GM12874 (cell line): ENCODE measurements around the gene PTPRN.

ENCODE experiments used
- TF ChIP-seq, protein P1 (sequence below): IDR thresholded peaks from 2 replicates; pipeline ENCODE4 v1.5.1; 2011; ENCODE audit warnings: low read depth, mild to moderate bottlenecking, control low read depth, low read length, moderate library complexity; ENCODE audit not compliant: insufficient read depth

The PTPRN gene

DNA sequence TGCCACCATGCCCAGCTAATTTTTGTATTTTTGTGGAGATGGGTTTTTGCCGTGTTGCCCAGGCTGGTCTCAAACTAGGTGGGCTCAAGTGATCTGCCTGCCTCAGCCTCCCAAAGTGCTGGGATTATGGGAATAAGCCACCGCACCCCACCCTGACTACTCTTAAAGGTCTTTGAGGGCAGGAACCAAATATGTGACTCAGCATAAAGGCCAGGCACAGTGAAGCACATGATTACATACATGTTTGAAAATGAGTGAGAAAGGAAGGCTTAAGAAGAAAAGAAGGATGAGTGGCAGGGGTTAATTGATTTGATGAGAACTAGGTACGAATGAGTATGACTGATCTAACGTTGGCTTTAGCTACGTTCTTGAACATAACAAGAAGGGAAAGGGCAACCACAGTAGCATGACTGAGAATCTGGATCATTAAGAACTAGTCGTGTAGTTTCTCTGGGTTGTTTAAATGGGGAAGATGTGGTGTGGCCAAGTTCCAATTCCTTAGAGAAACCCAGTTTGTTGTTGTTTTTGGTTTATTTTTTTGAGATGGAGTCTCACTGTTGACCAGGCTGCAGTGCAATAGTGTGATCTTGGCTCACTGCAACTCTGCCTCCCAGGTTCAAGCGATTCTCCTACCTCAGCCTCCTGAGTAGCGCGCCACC lies 16.6 kb upstream of the PTPRN start:
- TF ChIP-seq, protein P1, sequence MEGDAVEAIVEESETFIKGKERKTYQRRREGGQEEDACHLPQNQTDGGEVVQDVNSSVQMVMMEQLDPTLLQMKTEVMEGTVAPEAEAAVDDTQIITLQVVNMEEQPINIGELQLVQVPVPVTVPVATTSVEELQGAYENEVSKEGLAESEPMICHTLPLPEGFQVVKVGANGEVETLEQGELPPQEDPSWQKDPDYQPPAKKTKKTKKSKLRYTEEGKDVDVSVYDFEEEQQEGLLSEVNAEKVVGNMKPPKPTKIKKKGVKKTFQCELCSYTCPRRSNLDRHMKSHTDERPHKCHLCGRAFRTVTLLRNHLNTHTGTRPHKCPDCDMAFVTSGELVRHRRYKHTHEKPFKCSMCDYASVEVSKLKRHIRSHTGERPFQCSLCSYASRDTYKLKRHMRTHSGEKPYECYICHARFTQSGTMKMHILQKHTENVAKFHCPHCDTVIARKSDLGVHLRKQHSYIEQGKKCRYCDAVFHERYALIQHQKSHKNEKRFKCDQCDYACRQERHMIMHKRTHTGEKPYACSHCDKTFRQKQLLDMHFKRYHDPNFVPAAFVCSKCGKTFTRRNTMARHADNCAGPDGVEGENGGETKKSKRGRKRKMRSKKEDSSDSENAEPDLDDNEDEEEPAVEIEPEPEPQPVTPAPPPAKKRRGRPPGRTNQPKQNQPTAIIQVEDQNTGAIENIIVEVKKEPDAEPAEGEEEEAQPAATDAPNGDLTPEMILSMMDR: no peak

DNA sequence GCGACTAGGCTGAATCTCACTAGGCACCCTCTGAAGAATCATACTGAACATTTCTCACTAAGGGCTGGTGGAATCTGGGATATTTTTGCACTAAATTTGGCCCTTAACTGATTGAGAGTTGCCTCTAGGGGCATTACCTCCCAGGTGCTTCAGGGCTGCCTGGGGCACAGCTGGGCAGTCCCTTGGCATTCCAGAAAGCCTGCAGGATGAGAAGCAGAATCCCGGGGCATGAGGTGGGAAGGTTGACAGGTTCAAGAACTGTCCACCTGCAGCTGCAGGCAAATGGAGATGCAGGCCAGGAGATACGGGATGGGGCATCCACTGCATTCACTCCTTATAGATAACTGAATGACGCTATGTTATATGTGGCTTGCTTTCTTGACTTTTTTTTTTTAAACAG lies 15.9 kb upstream of the PTPRN start:
- TF ChIP-seq, protein P1: no peak

DNA sequence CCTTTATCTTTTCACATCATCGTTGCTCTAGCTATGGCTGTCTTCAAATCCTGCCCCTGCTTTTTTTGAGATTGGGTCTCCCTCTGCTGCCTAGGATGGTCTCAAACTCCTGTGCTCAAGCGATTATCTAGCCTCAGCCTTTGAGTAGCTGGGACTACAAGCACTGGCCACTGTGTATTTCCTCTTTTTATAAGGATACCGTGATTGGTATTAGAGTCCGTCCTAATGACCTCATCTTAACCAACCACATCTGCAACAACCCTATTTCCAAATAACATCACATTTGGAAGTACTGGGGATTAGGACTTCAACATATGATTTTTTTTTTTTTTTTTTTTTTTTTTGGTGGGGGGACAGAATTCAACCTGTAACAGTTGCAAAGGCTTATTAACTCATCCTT lies 14.2 kb upstream of the PTPRN start:
- TF ChIP-seq, protein P1: no peak

DNA sequence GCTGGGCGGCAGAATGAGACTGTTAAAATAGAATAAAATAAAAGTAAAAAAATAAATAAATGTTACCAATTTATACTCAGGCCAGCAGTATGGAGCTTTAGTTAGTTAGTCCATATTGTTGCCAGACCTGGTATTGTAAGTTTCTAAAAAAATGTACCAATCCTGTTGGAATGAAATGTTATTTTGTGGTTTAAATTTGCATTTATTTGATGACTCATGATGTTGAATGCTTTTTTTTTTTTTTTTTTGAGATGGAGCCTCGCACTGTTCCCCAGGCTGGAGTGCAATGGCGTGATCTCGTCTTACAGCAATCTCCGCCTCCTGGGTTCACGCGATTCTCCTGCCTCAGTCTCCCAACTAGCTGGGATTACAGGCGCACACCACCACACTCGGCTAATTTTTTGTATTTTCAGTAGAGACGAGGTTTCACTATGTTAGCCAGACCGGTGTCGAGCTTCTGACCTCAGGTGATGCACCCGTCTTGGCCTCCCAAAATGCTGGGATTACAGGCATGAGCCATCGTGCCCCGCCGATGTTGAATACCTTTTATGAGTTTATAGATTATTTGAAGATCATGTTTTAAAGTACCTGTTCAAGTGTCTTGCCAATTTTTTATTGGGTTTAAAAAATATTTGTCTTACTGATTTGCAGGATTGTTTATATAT lies 5.7 kb upstream of the PTPRN start:
- TF ChIP-seq, protein P1: no peak

DNA sequence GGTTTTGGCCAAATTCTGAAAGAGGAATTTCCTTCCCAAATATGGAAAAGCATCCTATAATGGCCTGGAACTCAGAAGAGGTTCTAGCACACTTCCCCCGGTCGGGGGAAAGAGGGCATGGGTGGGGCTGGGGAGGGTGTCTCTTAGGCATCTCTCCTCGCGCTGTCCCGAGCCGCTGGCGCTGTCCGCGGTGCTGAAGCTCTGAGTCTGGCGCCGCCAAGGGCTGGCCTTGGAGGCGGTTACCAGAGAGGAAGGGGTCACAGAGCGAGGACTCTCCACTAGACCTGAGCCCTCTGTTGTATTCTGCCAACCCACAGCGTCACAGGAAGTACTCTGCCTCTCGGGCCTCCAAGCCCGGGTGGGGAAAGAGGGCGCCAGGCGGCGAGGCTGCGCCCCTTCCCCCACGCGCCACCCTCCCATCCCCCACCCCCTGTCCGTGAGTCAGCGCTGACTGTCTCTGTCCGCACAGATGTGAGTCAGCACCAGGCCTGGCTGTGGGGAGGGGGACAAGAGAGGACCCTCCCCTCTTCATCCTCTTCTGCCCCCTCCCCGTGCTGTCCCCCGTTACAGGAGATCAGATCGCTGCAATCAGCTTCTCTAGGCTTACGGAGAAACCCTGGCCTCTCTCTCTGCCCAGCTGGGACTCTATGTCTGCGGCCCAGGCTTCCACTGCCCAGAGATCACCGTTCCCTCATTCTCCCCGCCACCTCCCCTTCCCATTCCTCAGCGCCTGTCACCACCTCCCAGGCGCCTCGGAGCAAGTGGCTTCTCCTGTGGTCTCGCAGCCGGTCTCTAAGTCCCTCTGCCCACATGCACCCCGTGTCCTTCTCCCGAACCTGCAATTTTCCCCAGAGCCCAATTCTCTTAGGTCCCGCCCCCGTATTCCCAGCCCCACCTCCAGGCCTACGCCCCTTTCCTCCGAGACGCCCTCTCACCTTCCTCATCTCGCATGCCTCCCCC lies 779 bp downstream of the PTPRN start:
- TF ChIP-seq, protein P1: no peak

DNA sequence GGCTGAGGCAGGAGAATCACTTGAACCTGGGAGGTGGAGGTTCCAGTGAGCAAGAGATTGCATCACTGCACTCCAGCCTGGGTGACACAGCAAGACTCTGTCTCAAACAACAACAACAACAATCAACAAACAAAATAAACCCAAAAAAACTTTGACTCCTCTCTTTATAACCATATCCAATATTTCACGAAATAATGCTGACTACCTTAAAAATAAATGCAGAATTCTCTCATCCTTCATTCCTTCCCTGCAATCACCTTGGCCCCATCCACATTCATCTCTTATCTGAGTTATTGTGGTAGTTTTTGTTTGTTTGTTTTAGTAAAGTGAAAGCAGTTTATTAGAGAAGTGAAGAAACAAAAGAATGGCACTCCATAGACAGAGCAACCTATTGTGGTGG lies 3.2 kb downstream of the PTPRN start:
- TF ChIP-seq, protein P1: no peak

DNA sequence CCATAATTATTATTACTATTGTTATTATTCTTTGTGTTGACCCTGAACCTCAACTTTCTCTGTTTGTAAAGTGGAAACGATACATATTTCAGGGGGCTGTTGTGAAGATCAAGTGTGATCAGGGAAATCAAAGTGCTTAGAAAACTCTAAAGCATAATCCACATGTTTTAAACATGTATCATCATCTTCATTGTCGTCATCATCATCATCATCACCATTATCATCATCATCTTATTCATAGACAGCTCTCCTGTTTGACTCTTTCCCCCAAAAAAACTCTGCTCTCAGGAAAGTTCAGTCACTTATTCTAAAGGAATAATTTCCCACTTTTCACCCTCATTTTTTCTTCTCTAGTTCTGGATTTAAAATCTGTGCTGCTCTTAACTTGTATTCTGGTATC lies 5.0 kb downstream of the PTPRN start:
- TF ChIP-seq, protein P1: no peak
